ENCODE measurements around the gene BCAS3.
"Not testable (repeated sequence)": the region's sequence is repeated elsewhere in the genome, so short reads cannot be mapped to it uniquely, and the experiment has no call there.

BCAS3 gene

DNA sequence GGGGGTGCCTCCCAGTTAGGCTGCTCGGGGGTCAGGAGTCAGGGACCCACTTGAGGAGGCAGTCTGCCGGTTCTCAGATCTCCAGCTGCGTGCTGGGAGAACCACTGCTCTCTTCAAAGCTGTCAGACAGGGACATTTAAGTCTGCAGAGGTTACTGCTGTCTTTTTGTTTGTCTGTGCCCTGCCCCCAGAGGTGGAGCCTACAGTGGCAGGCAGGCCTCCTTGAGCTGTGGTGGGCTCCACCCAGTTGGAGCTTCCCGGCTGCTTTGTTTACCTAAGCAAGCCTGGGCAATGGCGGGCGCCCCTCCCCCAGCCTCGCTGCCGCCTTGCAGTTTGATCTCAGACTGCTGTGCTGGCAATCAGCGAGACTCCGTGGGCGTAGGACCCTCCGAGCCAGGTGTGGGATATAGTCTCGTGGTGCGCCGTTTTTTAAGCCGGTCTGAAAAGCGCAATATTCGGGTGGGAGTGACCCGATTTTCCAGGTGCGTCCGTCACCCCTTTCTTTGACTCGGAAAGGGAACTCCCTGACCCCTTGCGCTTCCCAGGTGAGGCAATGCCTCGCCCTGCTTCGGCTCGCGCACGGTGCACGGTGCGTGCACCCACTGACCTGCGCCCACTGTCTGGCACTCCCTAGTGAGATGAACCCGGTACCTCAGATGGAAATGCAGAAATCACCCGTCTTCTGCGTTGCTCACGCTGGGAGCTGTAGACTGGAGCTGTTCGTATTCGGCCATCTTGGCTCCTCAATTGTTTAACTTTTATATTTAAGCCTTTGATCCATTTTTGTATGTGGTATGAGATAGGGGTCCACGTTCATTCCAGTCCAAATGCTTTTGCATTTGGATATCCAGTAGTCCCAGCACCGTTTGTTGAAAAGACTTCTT lies 209.3 kb downstream of the BCAS3 start:
- DNase-seq (ENCODE audit: low read depth in 3 of 3) = not testable (repeated sequence)

DNA sequence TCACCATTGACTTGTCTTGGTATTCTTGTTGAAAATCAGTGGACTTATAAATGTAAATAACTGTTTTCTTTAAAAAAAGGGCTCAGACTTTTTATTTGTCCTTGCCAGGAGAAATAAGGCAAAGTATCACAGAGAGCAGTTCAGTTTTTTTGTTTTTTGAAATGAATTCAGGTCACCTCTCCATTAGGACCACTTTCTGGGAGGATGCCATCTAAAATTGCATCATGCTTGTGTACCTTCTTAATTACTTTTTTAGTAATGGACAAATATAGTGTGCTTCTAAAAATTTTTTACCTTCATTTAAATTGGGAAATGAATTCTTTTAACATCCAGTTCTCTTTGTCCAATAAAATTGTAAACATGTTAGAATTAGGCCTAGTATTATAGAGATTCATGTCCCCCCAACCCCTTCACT lies 210.0 kb downstream of the BCAS3 start:
- DNase-seq (ENCODE audit: low read depth in 3 of 3) = no peak

DNA sequence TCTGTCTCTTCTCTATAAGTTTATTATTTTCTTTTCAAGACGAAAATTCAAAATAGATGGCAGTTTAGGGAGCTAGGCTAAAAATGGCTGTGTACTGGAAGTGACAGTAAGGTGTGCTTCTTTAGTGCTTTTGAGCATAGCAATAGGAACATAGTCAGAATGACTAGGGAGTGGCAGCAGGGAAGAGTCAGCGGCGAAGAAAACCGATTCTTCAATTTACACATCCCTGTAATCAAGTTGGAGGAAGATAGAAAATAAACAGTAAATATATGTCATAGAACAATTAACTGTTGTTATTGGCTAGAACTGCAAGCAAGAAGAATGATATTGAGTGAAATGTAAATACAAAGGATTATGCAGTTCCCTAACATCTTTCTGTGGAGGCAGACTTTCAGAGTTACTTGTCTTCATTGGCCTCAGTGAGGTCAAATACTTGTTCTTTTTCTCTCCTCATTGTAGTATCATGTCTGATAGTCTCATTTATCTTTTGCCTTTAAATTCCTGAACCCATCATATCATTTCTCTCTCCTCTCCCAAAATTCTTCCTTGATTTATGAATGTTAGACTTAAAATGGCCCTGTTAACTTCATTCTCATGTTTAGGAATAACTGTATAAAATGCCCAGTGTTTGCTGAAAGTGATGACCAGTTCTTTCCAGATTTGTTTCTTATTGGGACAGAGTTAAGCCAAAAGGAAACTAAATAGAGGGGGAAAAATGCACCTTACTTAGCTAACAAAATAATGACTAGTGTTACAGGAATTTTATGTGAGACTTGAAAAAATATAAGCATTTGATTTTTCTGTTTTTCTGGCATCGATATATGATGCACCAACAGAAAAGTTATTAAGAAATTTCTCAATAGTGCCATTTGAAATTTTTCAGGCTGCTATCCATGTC lies 211.4 kb downstream of the BCAS3 start:
- DNase-seq (ENCODE audit: low read depth in 3 of 3) = no peak

DNA sequence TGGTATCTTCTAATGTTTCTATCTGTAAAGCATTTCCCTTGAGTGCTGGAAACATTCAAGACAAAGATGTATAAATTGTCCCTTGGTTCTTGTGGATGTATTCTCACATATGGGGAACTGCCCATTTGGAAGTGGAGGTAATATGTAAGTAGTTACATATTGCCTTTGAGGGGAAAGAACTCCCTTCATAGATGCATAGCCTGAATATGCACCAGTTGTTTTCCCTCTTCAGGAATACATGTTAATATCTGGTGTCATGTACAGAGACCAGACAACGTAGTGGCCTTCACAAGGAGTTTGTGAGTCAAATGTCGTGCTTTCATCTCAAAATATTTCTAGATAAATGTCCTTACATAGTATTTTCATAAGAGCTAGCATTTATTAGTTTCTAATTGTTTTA lies 213.5 kb downstream of the BCAS3 start:
- DNase-seq (ENCODE audit: low read depth in 3 of 3) = no peak

DNA sequence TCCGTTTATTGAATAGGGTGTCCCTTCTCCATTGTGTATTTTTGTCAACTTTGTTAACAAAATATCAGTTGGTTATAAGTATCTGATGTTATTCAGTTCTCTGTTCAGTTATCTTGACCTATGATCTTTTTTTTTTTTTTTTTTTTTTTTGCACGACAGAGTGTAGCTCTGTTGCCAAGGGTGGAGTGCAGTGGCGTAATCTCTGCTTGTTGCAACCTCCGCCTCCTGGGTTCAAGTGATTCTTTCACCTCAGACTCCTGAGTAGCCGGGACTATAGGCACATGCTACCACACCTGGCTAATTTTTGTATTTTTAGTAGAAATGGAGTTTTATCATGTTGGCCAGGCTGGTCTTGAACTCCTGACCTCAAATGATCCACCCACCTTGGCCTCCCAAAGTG lies 215.8 kb downstream of the BCAS3 start:
- DNase-seq (ENCODE audit: low read depth in 3 of 3) = no peak

DNA sequence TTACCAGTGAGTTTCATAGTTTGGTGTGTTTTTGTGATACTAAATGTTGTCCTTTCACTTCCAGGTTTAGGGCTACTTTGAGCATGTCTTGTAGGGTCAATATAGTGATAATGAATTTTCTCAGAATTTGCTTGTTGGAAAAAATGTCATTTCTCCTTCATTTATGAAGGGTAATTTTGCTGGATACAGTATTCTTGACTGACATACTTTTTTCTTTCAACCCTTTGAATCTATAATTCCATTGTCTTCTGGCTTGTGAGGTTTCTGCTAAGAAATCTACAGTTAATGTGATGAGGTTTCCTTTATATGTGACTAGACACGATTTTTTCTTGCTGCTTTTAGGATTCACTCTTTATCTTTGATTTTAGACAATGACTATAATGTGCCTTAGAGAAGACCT lies 219.3 kb downstream of the BCAS3 start:
- no peak for DNase-seq (ENCODE audit: low read depth in 3 of 3)

DNA sequence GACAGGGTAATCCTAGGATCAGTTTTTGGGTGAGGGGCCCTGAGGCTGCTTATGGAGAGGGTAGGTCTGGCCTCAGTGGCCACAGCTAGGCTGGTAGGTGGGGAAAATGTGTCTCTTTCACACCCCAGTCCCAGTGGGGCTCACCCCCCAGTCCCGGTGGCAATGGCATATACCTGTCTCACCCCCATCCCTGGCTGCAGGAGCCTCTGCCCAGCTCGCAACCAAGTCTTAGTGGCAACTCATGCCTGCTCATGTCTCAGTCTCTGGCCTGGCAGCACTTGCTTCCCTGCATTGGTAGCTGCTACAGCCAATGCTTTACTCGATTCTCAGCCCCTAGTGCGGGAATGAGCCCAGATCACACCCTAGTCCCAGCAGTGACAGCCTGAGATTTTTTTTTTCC lies 221.5 kb downstream of the BCAS3 start:
- no peak for DNase-seq (ENCODE audit: low read depth in 3 of 3)

DNA sequence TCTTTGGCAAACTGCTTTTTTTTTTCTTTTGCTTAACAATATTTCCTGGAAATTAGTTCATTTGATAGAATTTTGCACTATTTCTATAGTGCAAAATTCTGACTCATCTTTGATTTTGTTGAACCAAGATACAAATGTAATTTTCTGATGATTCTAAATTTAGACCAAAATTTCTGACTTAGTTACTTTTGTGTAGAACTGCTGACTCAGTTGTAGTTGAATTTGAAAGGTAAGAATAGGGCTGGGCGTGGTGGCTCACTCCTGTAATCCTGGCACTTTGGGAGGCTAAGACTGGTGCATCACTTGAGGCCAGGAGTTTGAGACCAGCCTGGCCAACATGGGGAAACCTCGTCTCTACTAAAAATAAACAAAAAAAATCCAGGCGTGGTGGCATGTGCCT lies 223.0 kb downstream of the BCAS3 start:
- no peak for DNase-seq (ENCODE audit: low read depth in 3 of 3)

DNA sequence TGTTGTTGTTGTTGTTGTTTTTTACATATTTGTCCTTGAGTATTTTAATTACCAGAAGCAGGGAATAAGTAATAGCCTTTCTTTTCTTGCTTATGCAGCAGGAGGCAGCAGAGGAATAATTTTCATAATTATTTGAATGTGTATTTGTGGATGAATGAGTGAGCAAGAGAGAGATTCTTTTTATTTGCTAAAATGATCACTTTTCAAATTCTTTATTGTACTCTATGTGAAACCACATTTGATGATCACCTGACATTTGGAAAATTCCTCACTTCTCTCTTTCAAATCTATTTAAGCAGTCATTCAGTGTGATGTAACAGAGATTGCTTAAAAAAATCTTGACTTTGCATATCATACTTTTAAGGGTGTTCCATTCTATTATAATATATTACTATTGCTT lies 223.6 kb downstream of the BCAS3 start:
- no peak for DNase-seq (ENCODE audit: low read depth in 3 of 3)

DNA sequence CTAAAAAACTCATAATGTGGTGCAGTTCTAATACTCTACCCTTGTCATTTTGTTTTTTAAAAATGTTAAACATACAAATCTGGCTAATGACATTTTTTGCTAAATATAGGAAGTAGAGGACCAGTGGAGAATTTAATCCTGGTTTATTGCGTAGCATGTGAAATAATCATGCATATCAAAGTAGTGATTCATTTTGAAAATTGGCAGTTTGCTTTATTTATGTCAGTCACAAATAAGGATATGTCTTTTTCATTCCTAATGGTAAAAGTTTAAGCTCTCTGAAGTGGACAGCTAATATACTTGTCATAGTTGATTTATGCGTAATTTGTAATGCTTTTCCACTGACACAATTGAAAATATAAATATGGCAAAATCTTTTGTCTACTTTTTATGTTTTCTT lies 224.2 kb downstream of the BCAS3 start:
- no peak for DNase-seq (ENCODE audit: low read depth in 3 of 3)

DNA sequence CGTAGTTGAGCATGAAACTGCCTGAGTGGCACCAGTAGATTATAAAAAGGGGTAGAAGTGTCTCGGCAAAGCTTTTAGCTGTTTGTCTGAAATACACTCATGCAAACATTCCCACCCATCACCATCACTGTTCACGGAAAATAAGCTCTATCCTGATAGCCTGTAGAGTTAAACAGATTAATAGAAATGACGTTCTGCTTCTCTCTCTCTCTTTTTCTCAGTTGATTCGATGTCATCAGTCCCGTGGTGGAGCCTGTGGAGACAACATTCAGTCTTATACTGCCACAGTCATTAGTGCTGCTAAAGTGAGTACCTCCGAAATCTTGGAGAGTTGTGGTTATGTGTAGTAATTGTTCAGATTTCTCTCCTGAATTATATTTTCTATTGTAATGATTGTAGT lies 224.7 kb downstream of the BCAS3 start:
- DNase-seq (ENCODE audit: low read depth in 3 of 3) = no peak

DNA sequence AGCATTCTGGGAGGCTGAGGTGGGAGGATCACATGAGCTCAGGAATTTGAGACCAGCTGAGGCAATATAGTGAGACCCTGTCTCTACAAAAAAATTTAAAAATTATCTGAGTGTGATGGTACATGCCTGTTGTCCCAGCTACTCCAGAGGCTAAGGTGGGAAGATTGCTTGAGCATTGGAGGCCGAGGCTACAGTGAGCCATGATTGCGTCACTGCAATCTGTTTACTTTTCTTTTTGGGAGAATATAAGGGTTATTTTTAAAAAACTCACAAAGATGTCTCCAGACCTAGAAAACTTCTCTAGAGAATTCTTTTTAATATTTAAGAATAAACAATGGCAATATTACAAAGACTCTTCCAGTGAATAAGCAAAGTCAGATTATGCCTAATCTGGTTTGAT lies 226.9 kb downstream of the BCAS3 start:
- no peak for DNase-seq (ENCODE audit: low read depth in 3 of 3)

DNA sequence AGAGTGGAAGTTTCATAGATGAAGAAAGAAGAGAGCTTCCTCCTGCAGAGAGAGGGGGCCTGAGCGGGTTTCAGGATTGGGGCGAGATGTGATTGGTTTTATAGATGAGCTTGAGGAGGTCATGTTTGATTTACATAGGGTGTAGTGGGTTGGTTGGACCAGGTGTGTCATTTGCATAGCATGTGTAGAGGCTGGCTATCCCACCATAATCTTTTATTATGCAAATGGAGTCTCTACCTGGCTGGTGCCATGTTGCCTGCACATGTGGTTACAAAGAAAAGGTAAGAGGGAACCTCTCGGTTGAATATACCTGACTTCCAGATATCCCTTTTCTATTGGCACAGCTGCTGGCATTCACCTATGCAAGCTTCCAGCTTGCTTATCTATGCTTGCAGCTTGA lies 228.1 kb downstream of the BCAS3 start:
- no peak for DNase-seq (ENCODE audit: low read depth in 3 of 3)

DNA sequence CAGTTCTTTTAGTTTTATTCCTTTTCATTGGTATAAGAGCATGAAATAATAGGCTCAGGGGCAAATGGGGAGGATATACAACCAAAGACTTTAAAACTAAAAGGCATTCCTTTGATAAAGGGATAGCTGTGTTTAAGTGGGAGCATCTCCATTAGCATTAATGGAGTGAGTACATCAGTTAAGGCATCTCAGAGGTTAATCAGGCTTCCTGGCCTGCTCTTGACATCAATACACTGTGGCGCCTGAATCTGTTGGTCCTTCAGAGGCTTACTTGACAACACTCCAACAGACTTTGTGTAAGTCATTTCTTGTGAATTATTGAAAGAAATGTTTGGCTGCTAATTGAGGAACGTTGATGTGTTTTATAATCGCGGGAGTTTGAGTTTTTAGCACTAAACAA lies 230.7 kb downstream of the BCAS3 start:
- DNase-seq (ENCODE audit: low read depth in 3 of 3) = no peak

DNA sequence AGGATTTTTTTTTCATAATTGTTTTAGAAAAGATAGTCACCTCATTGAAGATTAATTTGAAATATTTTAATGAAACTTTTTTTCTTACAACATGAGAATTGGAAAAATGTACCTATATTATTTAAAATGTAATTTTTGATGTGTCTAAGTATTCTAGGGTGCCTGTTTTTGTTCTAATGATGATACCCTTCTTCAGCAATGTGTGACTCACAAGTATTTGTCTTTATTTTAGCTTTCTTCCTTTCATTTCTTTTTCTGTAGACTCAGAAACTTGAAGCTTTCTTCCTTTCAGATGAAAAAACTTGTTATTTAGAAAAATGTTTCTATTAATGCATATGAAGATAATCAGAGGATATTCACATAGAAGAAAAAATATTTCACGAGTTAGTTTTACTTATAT lies 231.8 kb downstream of the BCAS3 start:
- DNase-seq (ENCODE audit: low read depth in 3 of 3) = no peak

DNA sequence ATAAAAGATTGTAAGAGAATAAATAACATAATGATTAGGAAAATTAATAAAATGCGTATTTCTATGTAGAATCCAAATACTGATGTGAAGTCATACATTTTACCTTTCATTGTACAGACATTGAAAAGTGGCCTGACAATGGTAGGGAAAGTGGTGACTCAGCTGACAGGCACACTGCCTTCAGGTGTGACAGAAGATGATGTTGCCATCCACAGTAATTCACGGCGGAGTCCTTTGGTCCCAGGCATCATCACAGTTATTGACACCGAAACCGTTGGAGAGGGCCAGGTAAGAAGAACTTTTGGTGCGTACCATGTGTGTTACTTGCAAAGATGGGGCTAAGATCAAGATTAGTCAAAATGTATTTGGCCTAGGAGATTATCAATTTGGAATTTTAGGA lies 232.8 kb downstream of the BCAS3 start:
- DNase-seq (ENCODE audit: low read depth in 3 of 3) = no peak

DNA sequence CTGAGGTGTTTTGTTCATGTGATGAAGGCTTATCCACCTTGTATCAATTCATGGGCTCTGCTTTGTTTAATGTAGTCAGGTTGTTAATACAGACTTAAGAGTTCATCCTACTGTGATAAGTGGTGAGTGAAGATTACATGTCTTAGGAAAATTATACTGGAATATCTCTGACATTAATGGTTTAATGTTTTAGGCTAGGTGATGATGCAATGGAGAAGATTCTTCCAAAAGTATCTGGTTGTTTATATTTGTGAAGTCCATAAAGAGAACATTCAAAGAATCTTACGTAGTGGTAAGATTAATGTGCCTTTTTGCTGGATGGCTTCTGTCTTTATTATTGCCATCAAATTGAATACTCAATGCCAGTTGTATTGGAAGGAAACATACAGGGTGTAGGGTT lies 236.4 kb downstream of the BCAS3 start:
- no peak for DNase-seq (ENCODE audit: low read depth in 3 of 3)

DNA sequence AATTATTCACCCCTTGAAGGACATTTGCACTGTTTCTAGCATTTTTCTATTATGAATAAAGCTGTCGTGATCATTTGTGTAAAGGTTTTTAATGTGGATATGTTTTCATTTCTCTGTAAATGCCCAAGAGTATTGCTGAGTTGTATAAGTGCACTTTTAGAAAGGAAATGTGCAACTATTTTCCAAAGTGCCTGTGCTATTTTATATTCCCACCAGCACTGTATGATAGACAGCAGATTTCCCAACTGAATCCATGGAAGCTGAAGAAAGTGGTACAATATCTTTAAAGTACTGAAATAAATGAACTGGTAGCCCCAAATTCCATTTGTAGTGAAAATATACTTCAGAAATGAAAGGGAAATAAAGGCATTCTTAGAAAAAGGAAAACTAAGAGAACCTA lies 238.4 kb downstream of the BCAS3 start:
- no peak for DNase-seq (ENCODE audit: low read depth in 3 of 3)

DNA sequence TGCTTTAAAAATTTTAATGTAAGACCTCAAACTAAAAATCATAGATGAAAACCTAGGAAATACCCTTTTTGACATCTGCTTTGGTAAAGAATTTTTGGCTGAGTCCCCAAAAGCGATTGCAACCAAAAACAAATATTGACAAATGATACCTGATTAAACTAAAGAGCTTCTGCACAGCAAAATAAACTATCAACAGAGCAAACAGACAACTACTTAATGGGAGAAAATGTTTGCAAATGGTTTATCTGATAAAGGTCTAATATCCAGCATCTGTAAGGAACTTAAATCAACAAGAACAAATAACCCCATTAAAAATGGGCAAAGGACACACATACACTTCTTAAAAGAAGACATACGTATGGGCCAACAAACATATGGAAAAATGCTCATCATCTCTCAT lies 242.5 kb downstream of the BCAS3 start:
- DNase-seq (ENCODE audit: low read depth in 3 of 3) = no peak

DNA sequence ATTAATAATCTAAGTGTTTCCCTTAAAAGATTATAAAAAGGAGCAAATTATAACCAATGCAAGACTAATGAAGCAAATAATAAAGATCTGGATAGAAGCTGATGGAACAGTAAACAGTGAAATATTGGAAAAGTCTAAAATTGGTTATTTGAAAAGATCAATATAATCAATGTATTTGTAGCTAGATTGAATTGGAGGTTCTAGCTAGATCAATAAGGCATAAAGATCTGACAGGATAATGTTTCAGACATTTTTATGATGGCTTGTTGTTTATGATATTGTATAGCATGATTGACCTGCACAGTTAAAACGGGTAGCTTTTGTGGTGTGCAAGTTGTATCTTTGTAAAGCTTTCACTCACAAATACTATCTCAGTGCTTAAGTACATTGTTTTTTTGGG lies 245.3 kb downstream of the BCAS3 start:
- no peak for DNase-seq (ENCODE audit: low read depth in 3 of 3)

DNA sequence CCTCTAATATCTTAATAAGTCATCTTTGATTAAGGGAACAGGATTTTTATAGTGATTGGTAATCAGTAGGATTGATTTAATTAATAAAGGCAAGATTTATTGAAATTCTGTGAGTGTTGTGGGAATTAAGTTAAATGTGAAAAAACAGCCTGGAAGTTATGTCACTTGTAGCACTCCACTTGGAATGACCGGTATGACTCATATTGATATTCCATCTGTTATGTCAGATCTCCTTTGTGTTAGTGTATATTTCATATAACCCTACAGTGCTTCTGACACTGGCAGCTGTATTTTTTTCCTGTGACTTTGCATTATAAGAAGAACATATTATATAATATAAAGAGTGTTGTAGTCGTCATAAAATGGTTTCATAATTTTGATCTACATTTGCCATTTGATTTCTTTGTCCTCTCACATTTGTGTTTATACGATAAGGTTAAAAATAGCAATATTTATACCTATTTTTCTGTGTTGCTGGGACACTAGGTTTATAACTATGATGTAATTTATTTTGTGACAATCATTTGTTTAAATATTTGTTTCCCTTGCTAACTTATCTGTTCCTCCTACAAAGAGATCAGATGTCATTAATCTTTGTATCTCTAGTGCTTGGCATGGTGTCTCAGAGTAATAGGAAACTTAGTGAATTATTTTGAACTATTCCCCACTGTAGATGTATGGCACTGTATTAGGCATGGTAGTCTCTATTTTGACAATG lies 249.0 kb downstream of the BCAS3 start:
- DNase-seq (ENCODE audit: low read depth in 3 of 3) = no peak

DNA sequence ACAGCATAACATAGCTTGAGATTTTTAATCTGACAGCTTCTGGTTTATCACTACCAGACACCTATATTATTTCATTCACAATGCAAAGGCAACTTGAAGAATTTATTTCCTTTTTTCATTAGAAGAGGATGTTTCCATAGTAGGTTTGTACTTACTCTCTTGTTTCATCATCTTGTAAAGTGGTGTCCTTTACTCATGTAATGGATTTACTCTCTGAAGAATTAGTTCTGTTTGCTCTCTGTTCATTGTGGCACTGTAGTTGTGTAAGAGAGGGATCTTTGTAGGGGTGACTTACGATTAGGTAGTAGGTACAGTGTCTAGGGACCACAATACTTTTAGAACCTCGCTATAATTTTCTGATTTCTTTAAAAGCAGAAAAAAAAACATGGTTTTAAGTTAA lies 256.1 kb downstream of the BCAS3 start:
- DNase-seq (ENCODE audit: low read depth in 3 of 3) = no peak

Data from stimulated activated CD4-positive, alpha-beta T cell treated with anti-CD3 and anti-CD28 coated beads, TNF-alpha, amount 100 ng/mL, for 4 hours (primary cell).